HG03025 (cell line): ENCODE results near the gene NAT8L.

Experiments used
- ATAC-seq: cut with Tn5 transposase; IDR thresholded peaks from one replicate; pipeline ENCODE4 v1.9.1; 2021; ENCODE audit warnings: mild to moderate bottlenecking, moderate library complexity; ENCODE audit not compliant: unreplicated experiment, low FRiP score

The NAT8L gene

DNA sequence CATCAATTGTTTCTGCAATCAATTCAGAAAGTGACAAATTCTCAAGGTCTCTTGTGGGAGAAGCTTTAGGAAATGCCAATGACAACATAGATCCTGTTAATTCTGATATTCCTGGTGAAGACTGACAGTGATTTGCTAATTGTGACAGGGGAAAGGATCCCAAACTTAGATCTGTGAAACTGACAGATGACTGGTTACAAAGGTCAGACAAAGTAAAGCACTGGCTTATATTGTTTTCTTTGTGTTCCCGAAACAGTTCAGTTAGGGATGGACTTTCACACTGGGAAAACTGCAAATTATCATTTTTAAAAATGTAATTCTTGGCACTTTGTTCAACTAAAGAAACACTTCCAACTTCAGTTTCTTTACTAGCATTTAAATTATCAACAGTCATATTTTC lies 30.1 kb downstream of the NAT8L start:
- no peak for ATAC-seq

DNA sequence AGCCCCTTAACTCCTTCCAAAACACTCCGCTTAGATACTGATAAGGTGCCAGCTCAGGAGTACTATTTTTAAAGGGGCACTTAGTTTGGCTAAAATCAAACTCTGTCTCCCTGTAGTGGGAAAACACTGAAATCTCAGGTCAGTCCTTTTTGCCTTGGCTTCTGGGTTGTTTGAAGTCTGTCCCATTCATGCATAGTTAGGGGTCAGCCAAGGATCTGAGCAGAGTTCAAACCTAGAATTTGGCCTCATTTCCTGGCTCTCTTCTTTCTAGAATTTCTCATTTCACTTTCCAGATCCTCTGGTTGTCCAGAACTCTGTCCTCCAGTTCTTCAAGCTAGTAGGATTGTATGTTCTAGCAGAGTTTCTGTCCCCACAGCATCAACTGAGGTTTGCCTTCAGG lies 31.5 kb downstream of the NAT8L start:
- ATAC-seq, result no peak

DNA sequence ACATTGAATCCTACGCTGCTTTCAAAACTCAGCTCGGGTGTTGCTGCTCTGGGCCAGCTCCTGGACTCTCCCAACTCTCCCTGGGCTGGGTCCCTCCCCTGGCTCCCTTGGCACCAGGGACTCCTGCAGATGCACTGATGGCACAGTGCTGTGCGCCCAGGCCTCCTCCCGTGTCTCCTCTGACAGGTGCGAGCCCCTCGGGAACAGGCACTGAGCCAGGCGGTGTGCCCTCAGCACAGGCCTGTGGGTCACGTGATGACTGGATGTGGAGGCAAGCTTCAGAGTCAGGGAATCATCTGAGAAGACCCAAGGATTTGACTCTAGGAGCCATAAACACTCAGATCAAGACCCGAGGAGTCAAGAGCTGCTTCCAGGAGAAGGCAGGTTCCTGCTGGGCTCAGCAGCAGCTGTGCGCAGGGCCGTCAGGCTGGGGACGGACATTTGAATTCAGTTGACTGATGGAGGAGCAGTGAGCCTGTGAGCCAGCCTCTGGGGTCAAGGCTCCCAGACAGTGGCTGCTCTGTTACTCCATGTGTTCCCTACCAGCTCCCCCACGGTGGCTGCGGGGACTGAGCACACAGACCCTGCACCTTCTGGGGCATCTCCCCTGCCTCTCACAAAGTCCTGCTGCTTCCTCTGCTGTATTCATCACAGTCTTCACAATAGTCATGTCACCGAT lies 33.0 kb downstream of the NAT8L start:
- no peak for ATAC-seq

DNA sequence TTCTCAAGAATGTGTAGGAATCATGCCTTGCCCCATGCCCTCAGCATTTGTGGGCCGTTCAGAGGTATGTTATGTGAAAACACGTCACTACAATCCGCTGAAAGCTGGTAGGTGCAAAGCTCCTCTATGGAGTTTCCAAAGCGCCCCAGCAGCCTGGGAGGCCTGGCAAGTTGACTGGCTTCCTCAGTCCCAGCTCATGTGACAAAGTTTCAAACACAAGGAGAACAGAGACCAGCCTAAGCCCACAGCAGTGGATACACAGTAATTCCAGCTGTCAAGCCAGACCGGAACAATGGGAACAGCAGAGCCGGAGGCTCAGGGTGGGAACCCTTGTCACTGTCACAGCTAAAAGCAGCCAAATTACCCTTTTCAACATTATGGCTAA lies 33.5 kb downstream of the NAT8L start:
- no peak for ATAC-seq

DNA sequence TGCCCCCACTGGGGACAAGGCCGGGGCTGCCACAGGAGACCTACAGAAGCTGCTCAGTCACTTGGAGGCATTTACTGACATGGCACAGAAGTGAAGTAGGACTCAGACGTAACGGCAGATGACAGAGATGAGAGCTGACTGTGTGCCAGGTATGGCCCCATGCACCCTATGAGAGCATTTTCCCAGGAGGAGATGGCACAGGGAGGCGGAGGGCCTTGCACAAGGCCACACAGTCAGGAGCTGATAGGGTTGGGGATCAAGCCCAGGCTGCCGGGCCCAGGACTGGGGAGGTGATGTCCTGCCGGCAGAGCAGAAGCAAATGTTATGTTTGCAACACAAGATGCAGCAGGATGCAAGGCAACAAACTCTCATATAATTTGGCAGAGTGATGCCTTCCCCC lies 34.1 kb downstream of the NAT8L start:
- ATAC-seq, result no peak

DNA sequence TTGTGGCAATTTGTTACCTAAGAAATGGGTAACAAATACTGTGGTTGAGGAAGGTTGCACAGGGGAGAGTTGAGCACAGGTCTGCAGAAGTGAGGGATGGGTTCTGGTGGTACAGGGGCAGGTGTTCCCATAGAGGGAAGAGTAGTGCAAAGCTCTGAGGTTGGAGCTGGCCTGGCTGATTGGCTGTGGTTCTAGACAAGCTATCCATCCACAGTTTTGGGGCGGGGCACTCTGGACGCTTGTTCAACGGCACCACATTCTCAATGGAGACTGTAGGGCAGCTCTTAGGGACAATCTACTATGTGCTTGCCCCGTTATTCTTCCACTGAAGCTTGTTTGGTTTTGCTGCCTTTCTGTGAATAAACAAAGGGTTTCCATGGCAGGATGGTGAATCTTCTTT lies 35.4 kb downstream of the NAT8L start:
- ATAC-seq, result no peak

DNA sequence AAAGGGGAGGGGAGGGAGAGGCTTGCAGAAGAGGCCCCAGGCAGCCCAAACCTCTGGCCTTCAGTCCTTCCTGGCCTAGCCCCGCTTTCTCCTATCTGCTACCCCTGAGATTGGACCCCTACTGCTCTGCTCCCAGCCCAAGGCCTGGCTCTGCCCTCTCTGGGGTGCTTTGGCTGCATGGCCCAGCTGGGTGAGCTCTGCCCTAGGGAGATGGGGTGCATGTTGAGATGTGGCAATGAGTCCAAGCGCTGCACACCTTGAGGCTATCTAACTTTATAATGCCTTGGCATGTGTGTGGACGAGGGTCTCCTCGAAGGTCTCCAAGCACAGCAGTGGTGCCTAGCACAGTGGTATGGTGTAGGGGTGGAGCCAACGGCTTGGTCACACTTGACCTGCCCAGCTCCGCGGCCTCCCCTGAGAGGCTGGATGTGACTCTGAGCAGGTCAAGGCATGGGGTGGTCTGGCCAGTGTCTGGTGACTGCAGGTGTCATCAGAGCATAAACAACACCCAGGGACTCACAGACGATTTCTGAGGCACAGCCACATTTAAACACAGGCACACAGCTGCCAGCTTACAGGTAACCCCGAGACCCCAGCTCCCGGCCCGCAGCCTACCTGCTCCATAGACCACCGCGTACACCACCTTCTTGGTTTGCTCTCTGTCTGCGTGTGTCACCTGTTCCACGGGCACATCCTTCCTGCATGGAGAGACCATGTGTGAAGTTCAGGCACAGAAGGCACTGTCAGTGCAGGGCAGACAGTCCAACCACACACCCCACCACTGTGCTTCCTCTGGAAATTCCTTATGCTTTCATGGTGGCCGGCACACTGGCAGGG lies 36.3 kb downstream of the NAT8L start:
- ATAC-seq, result no peak

DNA sequence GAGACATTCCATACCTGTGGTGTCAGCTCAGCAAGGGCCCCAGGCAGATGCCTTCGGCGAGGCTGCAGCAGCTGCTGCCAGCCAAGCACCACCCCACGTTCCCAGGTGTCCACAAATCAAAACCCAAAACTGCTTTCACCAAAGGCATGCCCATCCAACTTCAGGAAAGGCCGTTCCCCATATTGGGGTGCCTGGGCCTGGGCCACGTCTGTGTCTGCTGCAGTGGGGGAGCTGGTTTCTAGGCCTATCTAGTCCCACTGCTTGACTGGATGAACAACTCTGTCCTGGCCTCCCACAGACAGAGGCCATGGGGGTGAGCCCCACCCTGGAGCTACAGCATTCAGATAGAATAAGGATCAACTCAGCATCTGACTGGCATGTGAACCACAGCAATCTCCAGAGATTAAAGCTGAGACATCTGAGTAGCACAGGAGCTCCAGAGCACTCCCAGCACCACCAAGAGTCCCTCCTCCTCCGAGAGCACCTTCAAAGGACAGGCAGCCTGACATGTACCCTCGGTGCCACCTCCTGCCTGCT lies 37.0 kb downstream of the NAT8L start:
- no peak for ATAC-seq

DNA sequence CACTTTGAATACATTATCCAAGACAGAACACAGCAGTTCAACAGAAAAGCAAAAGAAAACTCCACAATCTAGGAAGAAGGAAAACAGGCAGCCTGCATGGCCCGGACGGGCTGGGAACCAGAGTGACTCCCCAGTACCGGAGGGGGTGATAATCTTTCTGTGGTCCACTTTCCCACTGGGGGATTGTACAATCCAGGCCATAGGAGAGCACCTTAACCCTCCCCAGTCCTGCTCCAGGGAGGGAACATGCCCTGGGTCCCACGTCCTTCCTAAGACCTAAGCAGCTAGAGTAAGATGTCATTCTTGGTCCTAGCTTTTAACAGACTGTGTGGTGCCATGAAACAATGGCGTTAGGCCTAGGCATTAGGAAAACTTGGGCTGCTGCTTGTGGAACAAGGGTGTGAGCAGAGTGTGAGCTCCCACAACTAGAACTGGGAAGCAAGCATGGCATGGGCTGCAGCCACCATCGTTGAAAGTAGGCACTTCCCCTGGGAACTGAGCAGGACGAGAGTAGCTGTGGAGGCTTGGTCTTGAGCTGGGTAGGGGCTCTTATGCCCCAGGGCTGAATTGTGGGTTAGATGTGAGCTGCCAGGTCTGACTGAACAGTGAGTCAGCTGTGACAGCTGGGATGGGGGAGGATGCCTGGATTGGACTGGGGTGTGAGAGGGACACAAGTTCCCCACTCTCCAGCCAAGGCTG lies 42.4 kb downstream of the NAT8L start:
- ATAC-seq, result no peak

DNA sequence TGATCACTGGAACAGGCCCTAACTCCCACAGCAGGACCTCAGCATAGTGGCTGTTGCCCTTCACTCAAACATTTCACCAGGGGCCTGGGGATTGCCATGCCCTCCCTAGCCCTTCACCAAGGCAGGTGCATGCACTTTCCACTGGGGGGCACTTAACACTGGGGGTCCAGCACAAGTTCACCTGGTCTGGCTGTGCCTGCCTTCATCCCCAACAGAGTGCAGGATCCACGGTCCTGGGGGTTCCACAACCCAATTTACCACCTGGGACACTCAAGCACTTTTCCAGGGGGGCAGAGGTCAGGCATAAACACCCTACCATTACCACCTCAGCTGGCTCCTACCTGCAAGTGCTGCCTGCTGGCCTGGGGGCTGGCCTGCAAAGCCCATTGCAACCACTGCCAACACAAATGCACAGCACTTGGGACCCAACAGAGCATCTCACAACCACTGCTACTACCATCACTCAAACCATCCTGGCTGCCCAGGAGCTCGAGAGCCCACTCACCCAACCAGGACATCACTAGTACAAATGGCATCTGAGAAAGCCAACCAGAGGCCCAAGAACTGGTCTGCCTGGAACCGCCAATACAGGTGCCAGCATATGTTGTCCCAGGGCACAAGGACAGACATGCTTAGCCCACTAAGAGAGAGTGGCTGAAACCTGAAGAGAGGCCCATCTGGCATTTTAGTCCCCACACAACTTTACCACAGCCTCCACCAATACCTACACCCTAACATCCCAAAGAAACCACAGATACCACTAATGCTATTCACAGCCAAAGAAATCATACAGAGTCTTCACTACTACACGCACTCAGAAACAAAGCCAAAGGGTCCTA lies 43.1 kb downstream of the NAT8L start:
- ATAC-seq, result no peak

DNA sequence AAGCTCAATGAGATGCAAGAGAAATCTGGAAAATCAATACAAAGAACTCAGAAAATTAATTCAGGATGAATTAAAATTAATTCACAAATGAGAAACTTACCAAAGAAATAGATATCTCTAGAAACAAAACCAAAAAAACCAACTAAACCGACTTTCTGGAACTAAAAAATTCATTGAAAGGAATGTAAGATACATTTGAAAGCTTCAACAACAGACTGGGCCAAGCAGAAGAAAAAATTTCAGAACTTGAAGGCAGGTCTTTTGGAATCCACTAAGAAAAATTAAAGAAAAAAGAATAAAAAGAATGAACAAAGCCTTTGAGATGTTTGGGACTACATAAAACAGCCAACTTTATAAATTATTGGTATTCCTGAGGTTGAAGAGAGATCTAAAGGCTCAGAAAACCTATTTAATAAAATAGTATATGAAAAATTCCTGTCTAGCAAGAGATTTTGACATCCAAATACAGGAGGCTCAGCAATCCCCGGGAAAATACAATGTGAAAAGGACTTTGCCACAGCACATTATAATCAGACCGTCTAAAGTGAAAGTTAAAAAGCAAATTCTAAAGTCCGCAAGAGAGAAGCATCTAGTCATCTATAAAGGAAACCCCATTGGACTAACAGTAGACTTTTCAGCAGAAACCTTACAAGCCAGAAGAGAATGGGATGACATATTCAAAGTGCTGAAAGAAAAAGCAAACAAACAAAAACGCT lies 44.2 kb downstream of the NAT8L start:
- ATAC-seq, result no peak

DNA sequence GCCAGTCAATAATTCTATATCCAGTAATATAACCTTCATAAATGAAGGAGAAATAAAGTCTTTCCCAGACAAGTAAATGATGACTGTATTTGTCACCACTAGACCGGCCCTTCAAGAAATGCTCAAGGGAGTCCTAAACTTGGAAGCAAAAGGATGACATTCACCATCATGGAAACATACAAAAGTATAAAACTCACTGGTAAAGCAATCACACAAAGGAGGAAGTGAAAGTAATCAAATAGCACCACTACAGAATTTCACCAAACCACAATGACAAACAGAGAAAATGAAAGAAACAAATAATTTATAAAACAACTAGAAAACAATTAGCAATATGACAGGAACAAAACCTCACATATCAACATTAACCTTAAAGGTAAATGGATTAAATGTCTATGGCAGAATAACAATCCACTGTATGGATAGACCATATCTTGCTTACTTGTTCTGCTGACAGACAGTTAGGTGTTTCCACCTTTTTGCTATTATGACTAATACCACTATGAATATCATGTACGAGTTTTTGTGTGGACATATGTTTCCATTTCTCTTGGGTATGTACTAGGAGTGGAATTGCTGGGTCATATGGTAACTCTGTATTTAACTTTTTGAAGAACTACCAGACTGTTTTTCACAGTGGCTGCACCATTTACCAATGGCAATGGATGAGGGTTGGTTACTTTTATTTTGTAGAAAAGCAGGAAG lies 44.9 kb downstream of the NAT8L start:
- ATAC-seq, result no peak

DNA sequence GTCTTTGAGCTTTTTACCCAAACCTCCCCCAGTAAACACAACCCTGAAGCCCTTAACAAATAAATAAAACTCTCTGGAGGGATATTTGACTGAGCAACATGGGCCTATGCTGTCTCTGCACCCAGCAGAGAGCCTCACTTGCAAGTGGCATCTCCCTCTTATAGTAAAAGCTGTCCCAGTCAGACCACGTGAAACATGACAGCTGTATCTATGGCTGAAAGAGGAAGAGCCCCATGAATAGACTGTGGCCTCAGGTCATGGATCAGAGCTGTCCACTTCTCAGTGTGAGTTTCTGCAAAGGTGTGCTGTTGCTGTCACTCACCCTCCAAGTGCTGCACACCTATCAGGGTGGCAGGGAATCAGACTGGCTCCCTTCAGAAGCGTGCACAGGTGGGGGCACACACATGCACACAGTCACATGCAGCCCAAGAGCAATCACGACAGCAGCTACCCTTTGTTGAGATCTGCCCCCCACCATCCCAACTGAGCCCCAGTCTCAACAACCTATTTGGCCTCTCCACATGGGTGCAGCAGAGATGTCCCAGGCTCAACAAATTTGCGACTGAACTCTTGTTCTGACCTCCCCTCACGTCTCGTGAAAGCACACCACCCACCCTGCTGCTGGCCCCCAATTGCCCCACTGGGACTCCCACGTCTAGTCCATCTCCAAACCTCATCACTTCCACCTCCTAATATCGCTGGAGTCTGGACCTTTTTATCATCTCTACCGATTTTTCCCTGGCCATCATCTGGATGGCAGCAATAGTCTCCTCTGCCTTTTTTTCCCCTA lies 45.6 kb downstream of the NAT8L start:
- ATAC-seq, result no peak

DNA sequence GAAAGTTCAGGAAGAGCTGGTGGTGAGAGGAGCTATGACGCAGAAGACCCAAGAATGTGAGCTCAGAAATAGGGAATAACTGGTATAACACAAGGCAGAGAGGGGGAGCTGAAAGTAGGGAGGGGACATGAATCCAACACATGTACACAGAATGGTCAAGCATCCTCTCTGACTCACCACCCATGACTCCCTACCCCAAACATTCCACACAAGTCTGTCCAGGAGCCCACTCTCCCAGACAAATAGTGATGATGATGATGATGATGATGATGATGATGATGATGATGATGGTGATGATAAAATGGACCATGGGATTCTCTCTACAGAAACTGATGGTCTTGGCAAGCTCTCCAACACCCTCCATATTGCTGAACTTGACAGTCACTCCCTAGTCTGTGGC lies 46.4 kb downstream of the NAT8L start:
- ATAC-seq, result no peak

DNA sequence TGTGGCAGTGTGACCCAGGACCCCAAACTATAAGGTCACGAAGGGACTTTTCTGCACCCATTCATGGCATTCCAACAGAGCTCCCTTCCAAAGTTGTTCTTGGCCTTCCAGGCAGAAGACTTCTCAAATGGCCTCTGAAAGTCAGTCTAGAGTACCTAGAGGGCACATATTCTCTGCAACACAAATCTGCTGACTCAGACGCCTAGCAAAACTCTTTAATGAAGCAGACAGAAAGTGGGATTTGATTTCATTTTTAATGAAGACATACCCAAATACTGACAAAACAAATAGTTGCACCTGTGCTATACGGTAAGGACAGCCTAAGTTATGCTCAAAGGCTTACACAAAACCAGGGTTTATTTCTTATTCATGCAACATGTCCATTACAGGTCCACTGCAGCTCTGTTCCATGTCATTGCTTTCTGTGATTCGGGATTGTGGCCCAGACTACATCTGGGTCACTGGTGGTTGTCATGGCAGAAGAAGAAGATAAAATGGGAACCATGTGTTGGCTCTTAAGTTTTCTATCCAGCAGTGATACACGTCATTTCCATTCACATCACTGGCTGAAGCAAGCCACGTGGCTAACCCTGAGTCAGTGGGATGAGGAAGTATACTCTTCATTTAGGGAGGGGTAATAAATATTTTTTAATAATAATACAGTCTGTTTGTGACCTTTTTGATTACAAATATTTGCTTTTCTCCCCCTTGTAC lies 57.7 kb downstream of the NAT8L start:
- ATAC-seq, result no peak
